ENCODE data around the gene PCBP3. TPM values are rescaled to one million over a fixed set of nuclear protein-coding genes. Genes with fewer than 3 reads are reported as not detected.
"Not testable (repeated sequence)": the region's sequence is repeated elsewhere in the genome, so short reads cannot be mapped to it uniquely, and the experiment has no call there.

The PCBP3 gene
- total RNA-seq, 4 donors from 2014 or later = 0.13 to 0.26 TPM; not detected in 2

DNA sequence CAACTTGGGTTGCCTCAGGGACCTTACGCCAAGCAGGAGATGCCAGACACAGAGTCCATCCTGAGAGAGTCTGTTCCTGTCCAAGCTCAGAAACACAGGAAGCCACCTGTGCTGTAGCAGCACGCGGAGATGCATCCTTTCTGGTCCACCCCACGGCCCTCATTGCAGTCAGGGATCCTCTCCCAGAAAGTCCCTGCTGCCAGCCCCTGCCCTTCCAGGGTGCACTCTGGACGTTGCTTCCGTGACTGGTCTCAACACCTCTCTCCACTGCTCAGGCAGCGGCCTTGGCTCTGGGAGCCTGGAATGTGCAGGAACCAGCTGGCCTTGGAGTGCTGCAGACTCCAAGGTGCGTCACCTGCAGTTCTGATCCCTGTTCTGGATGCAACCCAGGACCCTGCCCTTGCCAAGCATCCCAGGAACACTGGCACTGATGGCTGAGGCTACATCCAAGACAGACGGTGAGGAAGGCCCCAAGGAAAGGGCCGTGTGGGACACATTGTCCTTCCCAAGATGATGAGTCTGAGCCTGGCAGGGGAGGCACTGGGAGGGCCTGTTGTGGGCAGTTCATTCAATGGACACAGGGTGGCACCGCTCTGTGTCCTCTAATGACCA is 316.4 kb downstream of the PCBP3 start:
- in situ Hi-C loops (cut with MboI; ENCODE audit: low sequenced_read_pairs in 4 of 4) (loop anchor here in 3 of 4 donors (10.0 to 25.0 kb wide), 2 partner anchors 145 to 152 kb away; no protein-coding TSS in a partner anchor), intact Hi-C loops (cut with DNase I; ENCODE audit: low total_unique reads) (no loop called here)
- no peaks in the 10 kb centered on the region for H3K36me3 ChIP-seq
- TF ChIP-seq, protein P1, sequence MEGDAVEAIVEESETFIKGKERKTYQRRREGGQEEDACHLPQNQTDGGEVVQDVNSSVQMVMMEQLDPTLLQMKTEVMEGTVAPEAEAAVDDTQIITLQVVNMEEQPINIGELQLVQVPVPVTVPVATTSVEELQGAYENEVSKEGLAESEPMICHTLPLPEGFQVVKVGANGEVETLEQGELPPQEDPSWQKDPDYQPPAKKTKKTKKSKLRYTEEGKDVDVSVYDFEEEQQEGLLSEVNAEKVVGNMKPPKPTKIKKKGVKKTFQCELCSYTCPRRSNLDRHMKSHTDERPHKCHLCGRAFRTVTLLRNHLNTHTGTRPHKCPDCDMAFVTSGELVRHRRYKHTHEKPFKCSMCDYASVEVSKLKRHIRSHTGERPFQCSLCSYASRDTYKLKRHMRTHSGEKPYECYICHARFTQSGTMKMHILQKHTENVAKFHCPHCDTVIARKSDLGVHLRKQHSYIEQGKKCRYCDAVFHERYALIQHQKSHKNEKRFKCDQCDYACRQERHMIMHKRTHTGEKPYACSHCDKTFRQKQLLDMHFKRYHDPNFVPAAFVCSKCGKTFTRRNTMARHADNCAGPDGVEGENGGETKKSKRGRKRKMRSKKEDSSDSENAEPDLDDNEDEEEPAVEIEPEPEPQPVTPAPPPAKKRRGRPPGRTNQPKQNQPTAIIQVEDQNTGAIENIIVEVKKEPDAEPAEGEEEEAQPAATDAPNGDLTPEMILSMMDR (IDR thresholded peaks at IDR 0.05 in 4 of 5, conservative IDR thresholded peaks at IDR 0.05 in 1 of 5) = no peak
- TF ChIP-seq POLR2A (IDR thresholded peaks at IDR 0.05) = no peak
- DNase-seq = no peak
- ATAC-seq = no peak
- H3K4me1 ChIP-seq = peaks cover 0 to 6% of the 10 kb centered on the region in 2 donors
- peaks cover 0 to 3% (median 0%) of the 10 kb centered on the region in 3 donors for H3K27me3 ChIP-seq
- H3K9me3 ChIP-seq = no peaks in the 10 kb centered on the region
- no peak overlapping the region for H3K27ac ChIP-seq
- no peak overlapping the region for H3K4me3 ChIP-seq

DNA sequence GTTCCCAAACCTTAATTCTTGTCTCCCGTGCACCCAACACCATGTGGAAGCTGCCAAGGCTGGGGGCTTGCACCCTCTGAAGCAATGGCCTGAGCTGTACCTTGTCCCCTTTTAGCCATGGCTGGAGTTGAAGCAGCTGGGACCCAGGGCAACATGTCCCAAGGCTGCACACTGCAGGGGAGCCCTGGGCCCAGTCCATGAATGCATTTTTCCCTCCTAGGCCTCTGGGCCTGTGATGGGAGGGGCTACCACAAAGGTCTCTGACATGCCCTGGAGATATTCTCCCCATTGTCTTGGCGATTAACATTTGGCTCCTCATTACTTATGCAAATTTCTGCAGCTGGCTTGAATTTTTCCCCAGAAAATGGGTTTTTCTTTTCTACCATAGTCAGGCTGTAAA is 317.9 kb downstream of the PCBP3 start:
- H3K4me1 ChIP-seq; DNase-seq; H3K4me3 ChIP-seq; H3K27ac ChIP-seq; ATAC-seq; H3K36me3 ChIP-seq; H3K9me3 ChIP-seq; H3K27me3 ChIP-seq; intact Hi-C loops (cut with DNase I; ENCODE audit: low total_unique reads): not testable (repeated sequence)
- in situ Hi-C loops (cut with MboI; ENCODE audit: low sequenced_read_pairs in 4 of 4) = loop anchor here in 3 of 4 donors (10.0 to 25.0 kb wide), 2 partner anchors 143 to 151 kb away; no protein-coding TSS in a partner anchor

DNA sequence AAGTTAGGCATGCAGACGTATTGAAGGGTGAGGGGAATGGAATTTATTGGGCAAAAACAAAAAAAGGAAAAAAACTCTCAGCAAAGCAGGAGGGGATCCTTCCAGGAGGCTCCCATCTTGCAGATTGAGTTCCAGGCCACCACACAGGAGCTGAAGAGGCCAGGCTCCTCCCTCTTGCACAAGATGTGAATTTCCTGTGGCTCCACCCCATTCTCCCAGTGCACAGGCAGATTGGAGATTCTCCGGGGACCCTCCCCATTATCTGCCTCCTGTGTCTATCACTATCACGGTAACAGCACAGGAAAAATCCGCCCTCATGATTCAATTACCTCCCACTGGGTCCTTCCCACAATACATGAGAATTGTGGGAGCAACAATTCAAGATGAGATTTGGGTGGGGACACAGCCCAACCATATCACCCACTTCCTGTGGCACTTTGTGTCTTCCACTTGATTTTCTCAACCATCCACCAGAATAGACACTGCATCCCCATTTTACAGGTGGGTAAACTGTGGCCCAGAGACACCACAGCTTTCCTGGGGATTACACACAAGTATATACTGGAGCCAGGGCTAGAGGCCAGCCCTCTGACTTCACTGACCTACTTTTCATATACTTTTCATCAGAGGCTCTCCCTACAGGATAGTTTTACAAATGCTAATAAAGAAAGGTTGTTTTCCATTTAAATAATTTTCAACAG is 319.2 kb downstream of the PCBP3 start:
- in situ Hi-C loops (cut with MboI; ENCODE audit: low sequenced_read_pairs in 4 of 4) = loop anchor here in 3 of 4 donors (10.0 to 25.0 kb wide), 2 partner anchors 142 to 150 kb away; no protein-coding TSS in a partner anchor
- Histone ChIP-seq H3K36me3 (no peaks in the 10 kb centered on the region), H3K27me3 (no peaks in the 10 kb centered on the region), H3K4me1 (peaks cover 0 to 6% of the 10 kb centered on the region in 2 donors), H3K4me3 (no peak overlapping the region), H3K27ac (no peak overlapping the region), H3K9me3 (no peaks in the 10 kb centered on the region)
- intact Hi-C loops (cut with DNase I; ENCODE audit: low total_unique reads) = no loop called here
- ATAC-seq = no peak
- no peak for TF ChIP-seq POLR2A (IDR thresholded peaks at IDR 0.05)
- TF ChIP-seq, protein P1 (IDR thresholded peaks at IDR 0.05 in 4 of 5, conservative IDR thresholded peaks at IDR 0.05 in 1 of 5) = no peak
- DNase-seq = no peak

DNA sequence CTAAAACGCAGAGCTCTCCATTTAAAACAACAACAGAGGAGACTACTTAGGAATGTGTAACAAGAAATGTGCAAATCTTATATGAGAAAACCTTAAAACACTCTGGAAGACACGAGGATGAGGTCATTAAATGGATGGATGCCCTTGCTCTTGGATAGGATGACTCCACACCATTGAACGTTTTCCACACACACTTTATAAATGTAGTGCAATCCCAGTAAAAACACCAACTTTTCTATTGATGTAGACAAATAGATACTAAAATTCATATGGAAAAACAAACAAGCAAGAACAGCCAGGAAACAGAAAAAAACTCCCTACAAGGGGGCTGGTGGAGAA is 319.7 kb downstream of the PCBP3 start:
- no peaks in the 10 kb centered on the region for H3K36me3 ChIP-seq
- H3K27me3 ChIP-seq = no peaks in the 10 kb centered on the region
- H3K27ac ChIP-seq = no peak overlapping the region
- H3K4me1 ChIP-seq = peaks cover 0 to 6% of the 10 kb centered on the region in 2 donors
- ATAC-seq (no peak), DNase-seq (no peak)
- no peaks in the 10 kb centered on the region for H3K9me3 ChIP-seq
- in situ Hi-C loops (cut with MboI; ENCODE audit: low sequenced_read_pairs in 4 of 4) (loop anchor here in 3 of 4 donors (10.0 to 25.0 kb wide), 2 partner anchors 142 to 149 kb away; no protein-coding TSS in a partner anchor), intact Hi-C loops (cut with DNase I; ENCODE audit: low total_unique reads) (no loop called here)
- TF ChIP-seq POLR2A (IDR thresholded peaks at IDR 0.05) = no peak
- TF ChIP-seq, protein P1 (IDR thresholded peaks at IDR 0.05 in 4 of 5, conservative IDR thresholded peaks at IDR 0.05 in 1 of 5) = no peak
- no peak overlapping the region for H3K4me3 ChIP-seq

DNA sequence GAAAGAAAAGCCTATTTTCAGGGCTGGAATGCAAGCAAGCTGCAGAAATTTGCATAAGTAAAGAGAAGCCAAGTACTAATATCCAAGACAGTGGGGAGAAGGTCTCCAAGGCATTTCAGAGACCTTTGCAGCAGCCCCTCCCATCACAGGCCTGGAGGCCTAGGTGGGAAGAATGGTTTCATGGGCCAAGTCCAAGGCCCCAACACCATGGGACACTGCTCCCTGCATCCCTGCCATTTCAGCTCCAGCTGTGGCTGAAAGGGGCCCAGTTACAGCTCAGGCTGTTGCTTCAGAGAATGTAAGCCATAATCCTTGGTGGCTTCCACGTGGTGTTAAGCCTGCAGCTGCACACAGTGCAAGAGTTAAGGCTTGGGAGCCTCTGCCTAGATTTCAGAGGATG is 321.1 kb downstream of the PCBP3 start:
- Histone ChIP-seq H3K9me3 (no peaks in the 10 kb centered on the region), H3K4me3 (no peak overlapping the region), H3K27me3 (no peaks in the 10 kb centered on the region), H3K36me3 (no peaks in the 10 kb centered on the region), H3K27ac (no peak overlapping the region), H3K4me1 (no peaks in the 10 kb centered on the region)
- TF ChIP-seq POLR2A (IDR thresholded peaks at IDR 0.05) = no peak
- TF ChIP-seq, protein P1 (IDR thresholded peaks at IDR 0.05 in 4 of 5, conservative IDR thresholded peaks at IDR 0.05 in 1 of 5) = no peak
- in situ Hi-C loops (cut with MboI; ENCODE audit: low sequenced_read_pairs in 4 of 4) (loop anchor here in 3 of 4 donors (10.0 to 25.0 kb wide), 2 partner anchors 140 to 148 kb away; no protein-coding TSS in a partner anchor), intact Hi-C loops (cut with DNase I; ENCODE audit: low total_unique reads) (no loop called here)
- ATAC-seq = no peak
- DNase-seq = no peak

Data from gastrocnemius medialis (tissue), 4 donors.